ENCODE data around the gene C6orf132.
"Not testable (repeated sequence)": the region's sequence is repeated elsewhere in the genome, so short reads cannot be mapped to it uniquely, and the experiment has no call there.

The C6orf132 gene

DNA sequence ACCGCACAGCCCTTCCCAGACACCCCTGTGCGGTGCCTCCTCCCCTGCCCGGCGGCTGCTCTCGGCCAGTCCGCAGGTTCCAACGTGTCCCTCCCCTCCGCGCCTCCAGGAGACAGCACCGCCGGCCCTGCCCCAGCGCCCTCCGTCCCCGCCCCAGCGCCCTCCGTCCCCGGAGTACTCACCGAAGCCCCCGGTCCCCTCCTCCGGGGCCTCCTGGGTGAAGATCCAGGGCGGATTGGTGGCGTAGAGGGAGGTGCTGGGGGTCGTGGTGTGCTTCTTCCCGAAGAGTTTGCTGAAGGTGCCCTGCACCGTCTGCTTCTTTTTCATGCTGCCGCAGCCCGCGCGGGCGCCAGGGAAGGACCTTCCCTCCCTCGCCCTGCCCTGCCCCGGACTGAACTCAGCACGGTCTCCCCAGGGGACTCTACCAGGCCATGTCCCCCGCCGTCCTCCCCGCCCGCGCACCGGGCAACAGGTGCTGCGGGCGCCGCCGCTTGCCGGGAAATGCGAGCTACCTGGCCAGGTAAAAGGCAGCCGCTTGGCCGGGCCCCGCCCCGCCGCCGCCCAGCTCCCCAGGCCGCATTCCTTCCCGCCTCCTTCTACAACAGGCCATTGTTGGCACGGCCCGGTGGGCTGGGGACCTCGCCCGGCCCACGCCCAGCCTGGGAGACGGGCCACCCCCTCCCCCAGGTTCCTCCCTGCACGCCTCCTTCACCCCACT is at the start of gene C6orf132:
Gene C6orf132, minus strand, starts transcription at position 503 of the 718 bp plus-strand sequence. Its CDS starts 176 bp downstream, at position 327.
- DNase-seq = no peak

GRCh38 chr6:42190554-42191183 is 48.2 kb upstream of the C6orf132 start:
- DNase-seq = no peak

DNA sequence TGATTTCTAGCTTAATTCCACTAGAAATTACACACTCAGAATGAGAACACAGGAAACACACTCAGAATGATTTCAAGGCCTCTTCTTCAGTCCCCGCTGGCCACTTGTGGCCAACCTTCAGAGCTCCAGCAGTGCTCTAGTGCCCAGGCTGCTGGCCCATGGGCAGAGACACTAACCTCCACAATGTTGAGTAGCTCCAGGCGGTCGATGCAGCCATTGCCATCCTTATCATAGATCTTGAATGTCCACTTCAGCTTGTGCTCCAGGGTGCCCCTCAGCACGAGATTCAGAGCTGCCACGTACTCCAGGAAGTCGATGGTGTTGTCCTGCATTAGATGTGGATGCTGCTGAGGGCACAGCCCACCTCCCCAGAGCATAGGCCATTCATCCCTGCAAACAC is 46.0 kb upstream of the C6orf132 start:
- DNase-seq = no peak

DNA sequence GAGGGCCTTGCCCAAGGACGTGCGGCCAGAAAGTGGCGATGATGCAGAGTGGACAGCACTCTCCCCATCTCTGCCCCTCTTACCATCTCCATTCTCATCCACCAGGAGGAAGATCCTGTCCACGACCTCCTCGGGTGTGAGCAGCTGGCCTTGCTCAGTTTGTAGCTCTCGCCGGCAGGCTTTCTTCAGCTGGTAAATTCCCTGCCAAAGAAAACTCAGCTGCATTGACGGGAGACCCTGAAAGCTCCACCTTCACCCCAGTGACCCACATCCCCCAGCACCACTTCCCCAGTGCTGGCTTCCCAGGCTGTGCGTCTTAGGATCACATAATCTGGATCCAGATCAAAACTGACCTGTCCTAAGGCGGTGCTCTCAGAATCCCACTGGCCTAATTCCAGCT is 43.2 kb upstream of the C6orf132 start:
- DNase-seq = no peak

DNA sequence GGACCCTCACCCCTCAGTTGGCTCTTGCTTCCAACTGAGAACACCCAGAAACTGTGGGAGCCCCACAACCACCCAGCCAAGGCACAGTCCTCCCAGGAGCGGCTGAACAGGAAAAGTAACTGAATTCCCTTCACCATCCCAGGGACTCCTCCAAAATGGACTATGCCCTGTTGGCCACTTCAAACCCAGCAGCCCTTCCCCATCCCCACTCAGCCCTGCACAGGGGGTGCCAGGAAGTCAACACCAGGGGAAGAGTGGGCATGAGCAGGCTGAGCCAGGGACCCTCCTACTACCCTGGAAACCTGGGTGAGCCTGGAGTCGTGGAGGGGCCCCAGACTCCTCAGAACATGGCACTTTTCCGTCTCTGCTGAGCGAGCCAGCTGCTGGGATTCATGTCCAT is 42.1 kb upstream of the C6orf132 start:
- DNase-seq = no peak

- no peak for DNase-seq
Measured at GRCh38 chr6:42182101-42182500, 39.7 kb upstream of the C6orf132 start.

GRCh38 chr6:42179945-42180313 is 37.5 kb upstream of the C6orf132 start:
- no peak for DNase-seq

- no peak for DNase-seq
Measured at GRCh38 chr6:42179261-42179944, 37.0 kb upstream of the C6orf132 start.

DNA sequence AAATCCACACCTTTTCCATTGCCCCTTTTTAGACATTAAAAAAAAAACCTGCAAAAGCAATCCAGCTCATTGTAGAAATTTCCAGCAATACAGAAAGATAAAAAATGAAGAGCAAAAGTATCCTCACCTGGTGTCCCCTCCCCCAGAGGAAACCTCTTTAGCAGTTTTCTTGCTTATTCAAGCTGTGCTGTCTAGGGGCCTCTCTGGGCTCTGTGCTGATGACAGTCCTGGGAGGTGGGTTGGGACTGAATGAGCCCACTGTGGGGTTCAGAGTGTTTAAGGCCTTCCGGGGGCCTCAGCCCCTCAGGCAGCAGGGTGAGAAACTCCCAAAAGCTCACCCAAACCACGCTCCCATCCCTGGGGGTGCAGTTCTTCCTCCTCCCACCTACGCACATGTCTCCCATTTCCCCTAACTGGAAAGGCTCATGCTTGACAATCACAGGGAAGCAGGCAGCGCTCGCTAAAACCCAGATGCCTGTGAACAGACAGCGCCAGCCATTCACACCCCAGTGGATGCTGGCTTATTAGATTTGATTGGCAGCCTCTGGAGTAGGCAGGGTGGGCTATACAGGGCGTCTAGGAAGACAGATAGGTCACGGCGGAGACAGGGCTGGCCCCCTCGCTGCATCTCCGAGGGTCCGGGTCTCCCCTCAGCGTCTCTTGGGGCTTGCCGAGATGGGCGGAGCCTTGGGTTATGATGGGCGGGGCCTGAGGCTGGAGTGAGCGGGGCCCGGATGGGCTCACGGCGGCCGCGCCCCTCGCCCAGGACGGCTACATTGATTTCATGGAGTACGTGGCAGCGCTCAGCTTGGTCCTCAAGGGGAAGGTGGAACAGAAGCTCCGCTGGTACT is 35.3 kb upstream of the C6orf132 start:
- no peak for DNase-seq

- no peak for DNase-seq
Measured at GRCh38 chr6:42176981-42177380, 34.6 kb upstream of the C6orf132 start.

DNA sequence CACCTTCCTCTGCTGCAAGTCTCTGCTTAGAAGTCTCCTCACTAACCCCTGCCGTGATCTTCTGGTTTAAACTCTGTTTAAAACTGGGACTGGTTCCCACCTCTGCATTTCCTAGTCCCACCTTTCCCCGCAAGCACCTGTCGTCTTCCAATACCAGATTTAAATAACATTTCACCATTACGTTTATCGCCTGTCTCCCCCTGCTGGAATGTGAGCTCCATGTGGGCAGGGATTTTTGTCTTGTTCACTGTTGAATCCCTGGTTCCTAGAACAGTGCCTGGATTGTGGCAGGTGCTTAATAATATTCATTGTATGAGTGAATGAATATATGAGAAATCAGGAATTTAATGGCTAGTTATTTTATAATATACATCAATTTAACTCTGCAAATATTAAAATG is 33.4 kb upstream of the C6orf132 start:
- no peak for DNase-seq

GRCh38 chr6:42173101-42173500 is 30.7 kb upstream of the C6orf132 start, which contains the start of gene GUCA1A:
GUCA1A (plus strand) TSS chr6:42173364; CDS start chr6:42173614, 250 bp downstream.
- DNase-seq = no peak

GRCh38 chr6:42171813-42172581 is 29.6 kb upstream of the C6orf132 start:
- DNase-seq = no peak

DNA sequence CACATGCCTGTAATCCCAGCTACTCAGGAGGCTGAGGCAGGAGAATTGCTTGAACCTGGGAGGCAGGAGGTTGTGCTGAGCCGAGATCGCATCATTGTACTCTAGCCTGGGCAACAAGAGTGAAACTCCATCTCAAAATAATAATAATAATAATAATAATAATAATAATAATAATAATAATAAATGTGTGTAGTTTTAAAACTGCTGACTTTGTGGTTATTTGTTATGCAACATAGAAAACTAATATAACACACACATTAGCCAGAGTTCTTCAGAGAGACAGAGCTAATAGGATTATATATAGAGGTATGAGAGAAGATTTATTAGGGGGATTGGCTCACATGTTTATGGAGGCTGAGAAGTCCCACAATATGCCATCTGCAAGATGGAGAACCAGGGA is 27.4 kb upstream of the C6orf132 start:
- DNase-seq = not testable (repeated sequence)

GRCh38 chr6:42168650-42169049 is 26.2 kb upstream of the C6orf132 start:
- no peak for DNase-seq

DNA sequence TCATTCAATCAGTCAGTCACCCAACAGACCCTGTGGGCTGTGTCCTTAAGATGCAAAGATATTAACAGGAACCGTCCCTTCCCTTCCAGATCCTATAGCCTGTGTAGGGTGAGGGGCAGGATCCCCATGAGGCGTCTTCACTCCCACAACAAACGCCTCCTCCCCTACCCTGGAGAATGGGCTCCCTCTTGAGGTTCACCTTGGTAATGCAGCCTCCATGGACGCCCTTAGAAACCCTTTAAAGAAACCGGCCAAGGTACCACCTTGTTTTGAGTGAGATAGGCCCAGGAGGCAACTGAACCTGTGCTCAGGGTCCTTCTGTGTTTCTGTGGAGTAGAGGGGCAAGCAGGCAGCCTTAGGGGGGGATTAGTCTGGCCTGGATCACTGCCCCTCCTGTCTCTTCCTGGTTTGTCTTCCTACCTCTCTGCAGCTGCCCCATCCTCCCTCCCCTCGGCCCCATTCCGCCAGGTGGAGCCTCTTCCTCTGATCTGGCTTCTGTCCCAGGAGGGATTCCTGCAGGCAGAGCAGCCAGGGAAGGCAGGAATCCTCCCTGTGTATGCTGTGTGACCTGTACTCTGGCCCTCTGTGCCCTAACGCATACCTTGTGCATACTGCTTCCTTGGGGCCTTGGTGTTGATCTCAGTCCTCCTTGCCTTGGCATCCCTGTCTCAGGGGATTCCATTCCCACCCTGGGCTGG is 24.2 kb upstream of the C6orf132 start:
- peak; percentile 62 for DNase-seq

GRCh38 chr6:42165016-42165415 is 22.6 kb upstream of the C6orf132 start:
- no peak for DNase-seq

GRCh38 chr6:42163981-42164380 is 21.6 kb upstream of the C6orf132 start:
- DNase-seq = no peak

GRCh38 chr6:42162812-42163211 is 20.4 kb upstream of the C6orf132 start:
- no peak for DNase-seq

DNA sequence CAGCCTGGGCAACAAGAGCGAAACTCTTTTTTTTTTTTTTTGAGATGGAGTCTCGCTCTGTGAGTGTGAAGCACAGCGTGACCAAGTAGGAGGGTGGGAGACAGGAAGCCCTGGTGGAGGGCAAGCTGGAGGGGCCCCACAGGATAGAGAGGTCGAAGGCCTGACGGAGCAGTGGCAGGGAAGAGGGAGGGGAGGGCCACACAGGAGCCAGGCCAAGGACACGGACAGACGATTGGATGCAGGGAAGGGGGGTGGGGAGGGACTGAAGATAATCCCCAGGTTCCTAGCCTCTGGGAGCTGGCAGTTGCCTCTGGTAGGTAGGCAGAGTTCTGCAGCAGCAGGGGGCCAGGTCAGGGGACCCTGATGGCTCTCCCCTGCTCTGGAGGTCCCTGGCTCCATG is 20.0 kb upstream of the C6orf132 start:
- no peak for DNase-seq

DNA sequence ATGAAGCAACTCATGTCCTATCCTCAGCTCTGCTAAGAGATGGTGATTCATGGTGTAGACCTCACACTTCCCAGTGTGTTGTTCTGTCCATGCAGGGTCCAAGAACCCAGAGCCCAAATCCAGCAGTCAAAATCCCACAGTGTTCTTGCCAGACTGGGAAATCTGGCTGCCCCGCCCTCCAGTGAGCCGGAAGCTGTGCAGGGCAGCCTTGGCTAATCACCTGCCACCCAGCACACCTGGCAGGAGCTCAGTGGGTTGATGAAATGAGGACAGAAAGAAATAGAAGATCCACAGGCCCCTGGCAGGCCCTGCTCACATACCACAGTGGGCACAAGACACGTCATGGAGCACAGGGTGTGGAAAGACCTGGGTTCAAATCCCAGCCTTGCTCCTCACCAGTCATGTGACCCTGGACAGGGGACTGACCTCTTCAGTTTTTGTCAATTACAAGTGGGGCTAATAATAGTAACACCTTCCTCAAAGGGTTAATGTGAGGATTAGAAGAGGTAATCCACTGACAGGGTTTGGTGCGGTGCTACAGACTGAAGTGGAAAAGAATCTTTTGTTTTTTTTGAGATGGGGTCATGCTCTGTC is 17.1 kb upstream of the C6orf132 start:
- no peak for DNase-seq

Data from CD4-positive, alpha-beta T cell treated with Interleukin-15 for 1 hour (primary cell).